Prostate gland (tissue), 2 donors: ENCODE measurements around the gene GFRA1. TPM values are rescaled to one million over a fixed set of nuclear protein-coding genes. Genes with fewer than 3 reads are reported as not detected.

Experiments
- DNase-seq: peaks from one replicate; pipeline ENCODE4 v3.0.0-alpha.2; 2019; ENCODE audit warnings: low spot score
- H3K27ac ChIP-seq, 2 donors: fragments of 200-600 bp; sonication (generic); 2 replicates each; pipeline ENCODE4 v1.5.1; 2017 to 2019
- H3K27me3 ChIP-seq: fragments of 200-600 bp; sonication (generic); replicated peaks from 2 replicates; pipeline ENCODE4 v1.5.1; 2019; ENCODE audit not compliant: insufficient read depth
- H3K36me3 ChIP-seq, 2 donors: fragments of 200-600 bp; sonication (generic); 1 replicate in 1 of 2; 2 replicates in 1 of 2; pipeline versions ENCODE4 v1.5.1 to v1.8.1; 2017 to 2019
- H3K4me1 ChIP-seq: fragments of 200-600 bp; sonication (generic); replicated peaks from 2 replicates; pipeline ENCODE4 v1.5.1; 2019
- H3K4me3 ChIP-seq, 2 donors: fragments of 200-600 bp; sonication (generic); 2 replicates each; pipeline ENCODE4 v1.5.1; 2017 to 2019
- H3K9me3 ChIP-seq: fragments of 200-600 bp; sonication (generic); 2 replicates; pipeline ENCODE4 v1.5.1; 2017
- POLR2A ChIP-seq: fragments of 450-650 bp; IDR thresholded peaks from one replicate; pipeline ENCODE4 v1.6.1; 2016; ENCODE audit warnings: antibody characterized with exemption, mild to moderate bottlenecking
- POLR2AphosphoS5 ChIP-seq: sonication (generic); formaldehyde crosslinking; IDR thresholded peaks from one replicate; pipeline ENCODE4 v1.6.1; 2017; ENCODE audit warnings: antibody characterized with exemption
- WGBS: methylation state at CpG from one replicate; pipeline ENCODE4 v1.1.5; 2018; 5-methylcytosine and 5-hydroxymethylcytosine counted together
- intact Hi-C: fragments of 100-400 bp; cut with DNase I; formaldehyde crosslinking; loops from one replicate; pipeline ENCODE4 v1.14.2; 2022
- total RNA-seq, 2 donors: library from RNA; depleted of rRNA; stranded (reverse); fragments of >200 nt; gene quantifications; one replicate each; pipeline ENCODE4 v1.1.0, GENCODE V29; 2016
- TF ChIP-seq, protein P1 (sequence below), 4 experiments: fragments of 200-600 bp in 2 of 4; fragments of 450-650 bp in 2 of 4; sonication (generic) in 2 of 4; IDR thresholded peaks; 1 replicate in 3 of 4; 2 replicates in 1 of 4; pipeline ENCODE4 v1.5.1; 2016 to 2019; ENCODE audit warnings: antibody characterized with exemption in 4 of 4, mild to moderate bottlenecking in 2 of 4, moderate library complexity in 2 of 4

GFRA1 gene
- total RNA-seq, 2 donors from 2014 or later = 5.1 to 14.5 TPM

DNA sequence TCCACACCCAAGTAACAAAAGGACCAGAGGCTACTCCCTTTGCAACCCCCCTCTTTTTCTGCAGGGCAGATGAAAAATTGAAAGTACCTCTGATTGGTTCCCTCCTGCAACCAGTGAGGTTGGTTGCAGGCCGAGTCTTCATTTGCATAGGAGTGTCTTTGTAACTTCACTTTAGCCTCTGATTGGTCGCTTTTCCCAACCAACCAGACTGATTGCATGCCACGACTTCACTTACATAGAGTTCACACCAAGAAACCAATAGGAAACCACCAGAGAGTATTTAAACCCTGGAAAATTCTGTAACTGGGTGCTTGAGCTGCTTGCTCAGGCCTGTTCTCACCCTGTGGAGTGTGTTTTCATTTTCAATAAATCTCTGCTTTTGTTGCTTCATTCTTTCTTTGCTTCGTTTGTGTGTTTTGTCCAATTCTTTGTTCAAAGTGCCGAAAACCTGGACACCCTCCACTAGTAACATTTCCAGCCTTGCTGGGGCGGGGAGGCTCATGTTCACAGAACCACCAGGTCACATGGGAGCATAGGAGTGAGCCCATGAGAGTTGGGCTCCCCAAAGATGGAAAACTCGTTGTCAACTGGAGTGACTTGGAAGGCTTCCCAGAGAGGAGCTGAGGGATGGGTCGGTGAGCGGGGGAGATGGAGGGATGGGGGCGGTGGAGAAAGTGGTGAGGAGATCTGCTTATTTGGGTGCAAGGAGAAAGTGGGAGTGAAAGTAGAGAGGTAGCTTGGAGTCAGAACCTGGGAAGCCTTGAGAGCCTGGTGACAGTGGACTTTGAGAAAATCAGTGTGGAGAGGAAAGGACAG lies 223.6 kb downstream of the GFRA1 start:
- TF ChIP-seq POLR2A (no peak), POLR2AphosphoS5 (no peak)
- TF ChIP-seq, protein P1, sequence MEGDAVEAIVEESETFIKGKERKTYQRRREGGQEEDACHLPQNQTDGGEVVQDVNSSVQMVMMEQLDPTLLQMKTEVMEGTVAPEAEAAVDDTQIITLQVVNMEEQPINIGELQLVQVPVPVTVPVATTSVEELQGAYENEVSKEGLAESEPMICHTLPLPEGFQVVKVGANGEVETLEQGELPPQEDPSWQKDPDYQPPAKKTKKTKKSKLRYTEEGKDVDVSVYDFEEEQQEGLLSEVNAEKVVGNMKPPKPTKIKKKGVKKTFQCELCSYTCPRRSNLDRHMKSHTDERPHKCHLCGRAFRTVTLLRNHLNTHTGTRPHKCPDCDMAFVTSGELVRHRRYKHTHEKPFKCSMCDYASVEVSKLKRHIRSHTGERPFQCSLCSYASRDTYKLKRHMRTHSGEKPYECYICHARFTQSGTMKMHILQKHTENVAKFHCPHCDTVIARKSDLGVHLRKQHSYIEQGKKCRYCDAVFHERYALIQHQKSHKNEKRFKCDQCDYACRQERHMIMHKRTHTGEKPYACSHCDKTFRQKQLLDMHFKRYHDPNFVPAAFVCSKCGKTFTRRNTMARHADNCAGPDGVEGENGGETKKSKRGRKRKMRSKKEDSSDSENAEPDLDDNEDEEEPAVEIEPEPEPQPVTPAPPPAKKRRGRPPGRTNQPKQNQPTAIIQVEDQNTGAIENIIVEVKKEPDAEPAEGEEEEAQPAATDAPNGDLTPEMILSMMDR (IDR thresholded peaks at IDR 0.05) = no peak
- DNase-seq = no peak
- no peak overlapping the region for H3K27ac ChIP-seq
- no peaks in the 10 kb centered on the region for H3K9me3 ChIP-seq
- intact Hi-C loops = no loop called here
- no peaks in the 10 kb centered on the region for H3K36me3 ChIP-seq
- no peak overlapping the region for H3K4me3 ChIP-seq
- 49% methylated on average over 10 of the region's 10 CpGs for WGBS
- no peaks in the 10 kb centered on the region for H3K27me3 ChIP-seq
- no peaks in the 10 kb centered on the region for H3K4me1 ChIP-seq

DNA sequence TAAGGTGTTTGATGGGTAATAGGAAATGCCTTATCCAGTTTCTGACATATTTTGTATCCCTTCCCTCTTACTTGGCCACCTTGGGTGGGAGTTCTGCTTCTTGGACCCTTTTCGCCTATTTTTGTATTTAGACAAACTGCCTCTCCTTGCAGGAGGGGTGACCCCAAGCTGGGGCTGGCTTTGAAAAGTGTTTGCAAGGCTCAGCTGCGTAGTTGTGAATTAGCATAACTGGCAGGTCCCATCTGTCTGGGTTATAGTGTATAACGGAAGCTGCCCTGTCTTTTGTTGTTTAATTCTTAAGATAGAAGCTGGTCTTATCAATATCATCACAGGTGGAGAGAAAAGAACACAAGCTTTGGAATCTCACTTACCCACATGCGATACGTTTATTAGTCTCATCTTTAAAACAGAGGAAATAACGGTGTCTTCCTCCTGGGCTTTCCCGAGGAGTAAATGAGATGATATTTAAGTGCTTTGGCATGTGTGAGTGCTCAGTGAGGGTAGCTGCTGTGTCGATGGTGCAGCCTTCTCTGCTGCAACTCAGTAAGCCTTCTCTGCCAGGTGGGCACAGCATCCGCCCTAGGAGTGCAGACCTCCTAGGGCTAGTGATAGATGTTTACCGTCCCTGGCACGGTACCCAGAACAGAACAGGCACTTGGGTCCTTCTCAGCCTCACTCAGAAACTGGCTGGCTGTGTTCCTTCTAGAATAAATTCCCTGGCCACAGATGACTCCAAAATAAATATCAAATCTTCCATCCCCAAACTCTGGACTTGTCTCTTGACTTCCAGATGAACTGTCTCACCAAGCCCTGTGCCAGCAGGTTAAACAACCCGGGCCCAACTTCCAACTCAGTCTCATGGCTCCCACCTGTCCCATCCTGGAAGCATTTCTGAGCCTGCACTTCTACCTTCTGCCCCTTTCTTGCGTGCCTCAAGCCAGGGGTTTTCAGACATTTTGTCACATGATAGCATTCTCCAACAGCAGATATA lies 227.3 kb downstream of the GFRA1 start:
- no peak for DNase-seq
- Histone ChIP-seq H3K36me3 (no peaks in the 10 kb centered on the region), H3K4me3 (no peak overlapping the region), H3K27ac (no peak overlapping the region), H3K4me1 (no peaks in the 10 kb centered on the region), H3K9me3 (no peaks in the 10 kb centered on the region), H3K27me3 (no peaks in the 10 kb centered on the region)
- intact Hi-C loops = no loop called here
- 21% methylated on average over 13 of the region's 13 CpGs for WGBS
- TF ChIP-seq POLR2A (no peak), POLR2AphosphoS5 (no peak)
- TF ChIP-seq, protein P1 (IDR thresholded peaks at IDR 0.05) = no peak

- no peak for TF ChIP-seq POLR2A
- TF ChIP-seq POLR2AphosphoS5 = no peak
- TF ChIP-seq, protein P1 (IDR thresholded peaks at IDR 0.05) = no peak
- H3K9me3 ChIP-seq = no peaks in the 10 kb centered on the region
- no peaks in the 10 kb centered on the region for H3K27me3 ChIP-seq
- intact Hi-C loops = no loop called here
- H3K4me1 ChIP-seq = no peaks in the 10 kb centered on the region
- no peak overlapping the region for H3K4me3 ChIP-seq
- DNase-seq = no peak
- 29% methylated on average over 3 of the region's 3 CpGs for whole genome bisulfite sequencing
- no peak overlapping the region for H3K27ac ChIP-seq
- no peaks in the 10 kb centered on the region for H3K36me3 ChIP-seq
Measured at GRCh38 chr10:116044801-116045248, 228.2 kb downstream of the GFRA1 start.

GRCh38 chr10:116043861-116044260 lies 229.1 kb downstream of the GFRA1 start:
- H3K36me3 ChIP-seq = no peaks in the 10 kb centered on the region
- TF ChIP-seq, protein P1 (IDR thresholded peaks at IDR 0.05) = no peak
- no peak for TF ChIP-seq POLR2AphosphoS5
- intact Hi-C loops = no loop called here
- H3K9me3 ChIP-seq = no peaks in the 10 kb centered on the region
- H3K27me3 ChIP-seq = no peaks in the 10 kb centered on the region
- no peak overlapping the region for H3K27ac ChIP-seq
- no peaks in the 10 kb centered on the region for H3K4me1 ChIP-seq
- 86% methylated on average over 8 of the region's 8 CpGs for WGBS
- no peak for DNase-seq
- H3K4me3 ChIP-seq = no peak overlapping the region
